ENCODE data around the gene GRK1.

GRK1 gene

GRCh38 chr13:113763254-113763653, 96.2 kb downstream of the GRK1 start:
- DNase-seq: no peak

GRCh38 chr13:113763961-113764792, 97.2 kb downstream of the GRK1 start:
- no peak for DNase-seq

DNA sequence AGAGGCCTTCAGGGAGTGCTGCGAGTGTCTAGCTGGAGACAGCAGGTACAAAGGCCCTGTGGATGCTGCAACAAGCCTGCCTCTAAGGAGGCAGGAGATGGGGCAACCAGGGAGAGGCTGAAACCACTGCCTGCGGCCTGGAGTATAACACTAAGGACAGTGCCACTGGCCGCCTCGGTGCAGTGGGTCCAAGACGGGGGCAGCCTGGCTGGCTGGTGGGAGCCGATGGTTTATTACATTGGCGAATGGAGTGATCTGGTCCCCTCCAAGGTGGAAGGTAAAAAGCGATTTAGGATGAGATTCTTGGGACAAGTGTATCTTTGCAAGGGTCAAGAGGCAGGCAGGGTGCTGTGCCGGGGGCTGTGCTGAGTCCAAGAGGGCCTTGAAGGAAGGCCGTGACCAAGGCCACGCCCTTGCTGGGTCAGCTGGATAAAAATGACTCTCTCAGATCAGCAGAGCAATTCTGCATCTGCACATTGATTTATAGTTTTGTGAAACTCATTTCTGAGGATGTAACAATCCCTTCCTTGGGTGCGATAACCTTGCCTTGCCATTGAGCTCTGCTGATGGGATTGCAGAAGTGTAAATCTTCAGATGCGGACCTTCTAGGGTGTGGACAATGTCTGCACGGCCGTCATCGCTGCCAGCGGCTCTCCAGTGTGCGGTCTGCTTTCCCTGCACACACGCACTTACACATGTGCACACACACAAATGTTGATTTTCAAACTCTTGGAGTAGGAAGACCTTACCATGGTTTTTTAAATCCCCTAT, 98.0 kb downstream of the GRK1 start:
- DNase-seq: no peak

GRCh38 chr13:113765564-113765910, 98.5 kb downstream of the GRK1 start:
- DNase-seq: no peak

DNA sequence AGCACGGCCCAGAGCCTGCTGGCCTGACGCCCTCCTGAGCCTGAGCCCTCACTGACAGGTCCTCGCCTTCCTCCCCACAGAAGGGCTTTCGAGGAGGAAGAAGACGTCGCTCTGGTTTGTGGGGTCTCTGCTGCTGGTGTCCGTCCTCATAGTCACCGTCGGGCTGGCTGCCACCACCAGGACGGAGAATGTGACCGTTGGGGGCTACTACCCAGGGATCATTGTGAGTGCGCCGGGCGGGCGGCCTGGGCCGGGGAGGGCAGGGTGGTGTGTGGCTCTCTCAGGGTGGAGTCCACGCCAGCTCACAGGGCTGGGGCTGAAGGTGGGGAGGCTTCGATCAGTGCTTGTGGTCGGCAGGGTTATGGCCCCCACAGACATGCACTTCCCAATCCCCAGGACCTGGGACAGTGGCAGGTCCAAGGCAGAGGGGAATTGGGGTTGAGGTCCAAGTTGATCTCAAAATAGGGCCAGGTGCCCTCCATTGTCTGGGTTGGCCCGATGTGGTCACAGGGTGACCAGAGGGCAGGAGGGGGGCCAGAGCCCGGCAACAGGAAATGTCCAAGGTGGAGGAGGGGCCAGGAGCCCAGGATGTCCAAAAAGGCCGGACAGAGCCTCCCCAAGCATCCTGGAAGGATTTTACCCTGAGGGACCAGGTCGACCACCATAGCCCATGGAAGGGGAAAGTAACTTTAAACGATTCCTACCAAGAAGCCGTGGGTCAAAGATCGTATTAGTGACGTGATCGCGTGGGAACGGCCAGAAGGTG, 99.2 kb downstream of the GRK1 start:
- DNase-seq: no peak

DNA sequence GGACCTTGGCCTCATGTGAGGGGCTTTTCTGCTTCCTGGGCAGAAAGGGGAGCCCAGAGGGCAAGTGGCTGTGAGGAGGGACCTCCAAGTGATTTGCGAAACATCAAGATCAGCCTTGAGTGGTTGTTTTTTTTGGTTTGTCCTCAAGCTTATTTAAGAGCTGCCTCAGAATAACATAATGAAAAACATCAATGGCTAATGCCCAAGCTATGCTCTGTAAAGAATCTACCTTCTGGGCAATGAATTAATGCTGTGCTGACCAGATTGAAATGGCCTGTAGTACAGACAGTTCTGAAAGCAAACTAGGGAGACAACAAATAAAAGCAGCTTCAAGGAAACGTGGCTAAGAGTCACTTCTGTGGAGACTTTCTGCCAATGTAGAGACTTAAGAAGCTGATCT, 100.3 kb downstream of the GRK1 start:
- no peak for DNase-seq

DNA sequence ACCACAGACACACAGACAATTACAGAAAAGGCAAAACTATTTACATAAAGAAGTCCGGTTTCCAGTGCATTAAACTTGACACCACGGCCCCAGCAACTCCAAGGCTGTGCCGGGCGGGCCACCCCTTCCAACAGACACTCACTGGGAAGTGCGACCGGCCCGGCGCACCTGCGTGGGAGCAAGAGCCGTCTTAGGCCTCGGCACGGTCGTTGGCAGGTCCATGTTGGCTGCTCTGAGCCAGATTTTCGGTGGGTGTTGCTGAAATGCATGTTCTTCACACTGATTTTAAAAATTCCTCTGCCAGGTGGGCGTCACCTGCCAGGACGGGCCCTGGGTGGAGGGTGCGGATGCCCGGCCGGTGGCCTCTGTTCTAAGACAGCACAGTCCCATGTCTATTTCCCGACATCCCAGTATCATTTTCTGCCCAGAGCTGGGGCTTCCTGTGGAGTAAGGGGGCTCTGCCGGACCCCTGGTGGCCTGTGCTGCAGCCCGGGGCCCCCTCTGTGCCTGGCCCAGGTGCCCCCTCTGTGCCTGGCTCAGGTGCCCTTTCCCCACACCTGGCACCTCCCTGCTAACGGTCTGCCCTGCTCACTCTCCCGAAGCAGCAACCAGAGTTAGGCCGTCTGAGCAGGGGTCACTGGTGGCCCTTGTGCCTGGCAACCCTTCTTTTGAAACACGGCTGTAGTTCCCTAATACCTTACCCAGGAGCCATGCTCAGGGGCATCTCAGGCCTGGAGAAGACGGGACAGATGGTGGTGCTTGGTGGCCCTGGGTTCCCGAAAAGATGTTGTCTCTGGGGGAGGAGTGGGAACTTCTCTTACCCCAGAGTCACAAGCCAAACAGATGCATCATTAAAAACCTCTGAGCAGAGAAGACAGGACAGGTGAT, 101.2 kb downstream of the GRK1 start:
- no peak for DNase-seq

- no peak for DNase-seq
Measured at GRCh38 chr13:113769106-113769505, 102.1 kb downstream of the GRK1 start.

- no peak for DNase-seq
Measured at GRCh38 chr13:113769881-113770280, 102.9 kb downstream of the GRK1 start.

DNA sequence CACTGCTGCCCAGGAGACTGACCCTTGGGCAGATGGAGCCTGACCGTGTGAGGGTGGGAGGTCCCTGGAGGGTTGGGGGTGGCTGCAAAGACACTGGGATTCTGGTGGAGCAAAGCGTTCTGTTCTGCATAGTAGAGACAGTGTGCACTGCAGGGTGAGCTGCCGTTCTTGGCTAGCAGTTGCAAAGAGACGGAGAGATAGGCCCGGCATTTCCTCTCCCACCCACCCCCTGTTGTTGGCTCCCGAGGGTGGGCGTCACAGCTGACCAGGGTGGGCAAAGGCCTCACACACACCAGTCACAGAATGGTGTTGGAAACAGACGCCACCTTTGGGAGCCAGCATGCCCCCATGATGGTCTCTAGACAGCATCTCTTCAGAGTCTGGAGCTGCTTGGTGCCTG, 103.4 kb downstream of the GRK1 start:
- no peak for DNase-seq

DNA sequence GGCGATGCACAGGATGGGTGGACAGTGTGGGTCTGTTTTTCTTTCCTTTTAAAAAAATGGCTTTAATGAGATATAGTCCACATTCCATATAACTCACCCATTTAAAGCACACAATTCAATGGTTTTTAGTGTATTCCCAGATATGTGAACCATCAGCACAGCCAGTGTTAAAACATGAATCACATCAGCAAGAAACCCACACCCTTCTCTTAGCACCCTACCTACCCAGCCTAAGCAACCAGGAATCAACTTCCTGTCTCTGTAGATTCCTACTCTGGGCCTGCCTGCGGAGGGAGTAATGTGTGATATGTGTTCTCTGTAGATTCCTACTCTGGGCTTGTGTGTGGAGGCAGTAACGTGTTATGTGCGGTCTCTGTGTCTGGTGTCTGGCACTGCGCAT, 103.9 kb downstream of the GRK1 start:
- DNase-seq: no peak

GRCh38 chr13:113771709-113772331, 104.8 kb downstream of the GRK1 start:
- no peak for DNase-seq

- DNase-seq: no peak
Measured at GRCh38 chr13:113774177-113775107, 107.4 kb downstream of the GRK1 start.

DNA sequence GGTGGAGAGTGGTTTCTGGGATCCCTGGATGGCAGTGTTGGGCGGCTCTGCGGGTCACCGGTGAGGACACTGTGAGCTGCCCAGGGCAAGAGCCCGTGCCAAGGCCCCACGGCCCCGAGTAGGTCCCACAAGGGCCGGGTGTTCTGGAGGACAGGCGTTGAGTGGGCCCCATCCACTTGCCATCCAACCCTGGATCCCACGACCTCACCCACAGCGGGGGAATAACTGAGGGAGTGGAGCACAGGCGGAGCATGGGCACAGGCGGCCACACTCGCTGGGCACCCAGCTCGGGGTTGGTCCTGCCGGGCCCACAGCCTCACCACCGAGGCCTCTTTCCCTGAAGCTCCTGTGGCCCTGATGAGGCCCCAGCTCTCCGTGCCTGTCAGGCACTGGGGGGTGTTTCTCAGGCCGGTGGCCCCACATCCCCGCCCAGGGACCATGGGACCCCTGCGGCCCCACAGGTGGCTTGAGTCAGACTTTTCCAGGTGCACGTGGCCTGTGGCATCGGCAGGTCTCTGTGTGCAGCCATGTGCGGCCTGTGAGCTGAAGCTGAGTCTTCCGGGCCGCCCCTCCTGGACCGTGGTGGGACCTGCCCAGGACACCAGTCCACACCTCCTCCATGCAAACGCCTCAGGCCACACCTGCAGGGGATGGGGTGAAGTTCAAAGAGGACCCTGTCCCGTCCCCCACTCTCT, 108.6 kb downstream of the GRK1 start:
- DNase-seq: no peak

GRCh38 chr13:113776231-113777125, 109.5 kb downstream of the GRK1 start:
- no peak for DNase-seq

DNA sequence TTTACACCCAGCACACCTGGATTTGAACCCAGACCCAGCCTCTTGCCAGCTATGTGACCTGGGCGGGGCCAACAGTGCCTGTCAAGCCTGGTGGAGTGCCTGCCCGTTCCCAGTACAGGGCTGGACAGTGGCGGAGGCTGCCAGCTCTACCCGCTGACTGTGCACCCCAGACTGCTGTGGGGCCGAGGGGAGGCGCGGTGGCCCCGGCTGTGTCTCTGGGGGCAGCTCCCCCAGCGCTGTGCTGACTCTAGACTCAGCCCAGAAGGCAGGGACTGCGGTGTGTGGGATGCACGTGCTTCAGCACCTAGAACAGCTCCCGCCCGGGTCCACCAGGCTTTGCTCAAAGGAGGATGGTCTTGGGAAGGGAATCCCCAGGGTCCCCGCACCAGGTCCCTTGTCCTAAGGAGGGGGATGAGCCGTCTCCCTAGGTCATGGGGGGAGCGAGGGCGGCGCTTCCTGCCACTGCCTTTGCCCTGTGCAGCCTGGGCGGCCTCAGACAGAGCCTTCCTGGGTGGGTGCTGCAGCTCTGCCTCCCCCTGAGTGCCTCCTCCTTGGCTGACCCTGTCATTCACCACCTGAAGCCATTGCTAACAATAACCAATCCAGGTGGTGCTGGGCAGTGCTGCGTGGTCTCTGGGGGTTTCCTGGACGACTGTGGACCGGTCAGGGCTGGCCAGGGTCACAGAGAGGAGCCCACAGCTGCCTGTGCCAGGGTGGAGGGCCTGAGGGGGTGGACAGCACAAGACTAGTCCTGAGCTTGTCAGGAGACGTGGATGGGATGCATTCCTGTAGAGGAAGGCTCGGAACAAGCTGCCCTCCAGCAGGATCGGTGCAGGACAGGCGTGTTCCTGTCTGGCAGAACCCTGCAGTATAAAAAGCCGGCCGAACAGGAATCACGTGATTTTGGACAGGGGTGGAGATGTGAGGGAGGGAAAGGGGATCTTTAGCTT, 110.6 kb downstream of the GRK1 start:
- DNase-seq: no peak

GRCh38 chr13:113781571-113781970, 114.6 kb downstream of the GRK1 start:
- no peak for DNase-seq

DNA sequence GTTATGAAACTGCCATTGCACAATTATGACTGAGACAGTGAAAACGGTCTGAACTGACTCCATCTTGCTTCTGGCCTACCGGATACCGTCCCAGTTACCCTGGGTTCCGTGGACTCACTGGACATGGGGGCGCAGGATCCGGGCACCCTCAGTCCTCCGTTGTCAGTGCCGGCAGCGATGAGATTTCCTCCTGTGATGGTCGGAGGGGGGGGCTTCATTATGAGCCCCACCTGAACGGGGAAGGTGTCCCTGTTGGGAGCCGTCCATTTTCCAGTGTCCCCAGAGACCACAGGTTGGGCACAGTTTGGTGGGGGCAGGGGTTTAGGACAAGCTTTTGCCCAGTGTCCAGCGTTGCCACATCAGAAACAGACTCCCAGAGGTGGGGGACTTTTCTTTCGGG, 115.5 kb downstream of the GRK1 start:
- DNase-seq: no peak
